Measurements from ENCODE around the gene DAZAP1. TPM values are rescaled to one million over a fixed set of nuclear protein-coding genes. Genes with fewer than 3 reads are reported as not detected.
A peak's percentile ranks its signal among the peaks of the same experiment; 100 is the strongest.
"Not testable (repeated sequence)": the region's sequence is repeated elsewhere in the genome, so short reads cannot be mapped to it uniquely, and the experiment has no call there.

Gene DAZAP1
- total RNA-seq, 1 donor from 2014 or later: 15.8 TPM

DNA sequence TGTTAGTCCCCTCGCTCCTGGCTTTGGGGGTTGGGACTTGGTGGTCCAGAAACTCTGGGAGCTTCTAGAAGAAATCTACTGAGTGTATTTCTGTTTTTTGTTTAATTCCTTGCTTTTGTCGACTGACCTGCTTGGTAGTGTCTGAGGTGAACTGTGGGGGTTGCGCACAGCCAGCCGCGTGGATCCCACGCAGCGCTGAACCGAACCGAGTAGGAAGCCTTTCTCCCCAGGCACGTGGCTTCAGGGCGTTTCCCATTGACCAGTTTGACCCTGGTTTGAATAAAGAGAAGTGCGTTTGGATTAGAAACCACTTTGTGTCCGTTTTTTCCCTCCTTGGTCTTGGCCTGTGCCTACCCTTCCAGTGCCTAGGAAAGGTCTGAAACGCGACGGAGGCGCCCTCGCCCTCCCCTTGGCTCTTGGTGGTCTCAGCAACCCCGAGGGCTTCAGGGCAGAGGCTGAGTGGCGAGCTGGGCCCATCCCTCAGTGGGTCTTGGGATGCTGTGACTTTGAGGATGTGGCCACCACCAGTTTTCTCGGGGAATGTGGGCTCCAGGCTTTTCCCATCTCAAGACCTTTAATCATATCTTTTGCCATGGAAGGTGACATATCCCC, 28.1 kb downstream of the DAZAP1 start:
- Histone ChIP-seq H3K27ac (no peak overlapping the region), H3K27me3 (no peaks in the 10 kb centered on the region), H3K36me3 (peaks cover 54 to 66% of the 10 kb centered on the region in 2 donors), H3K4me1 (peaks cover 8 to 13% of the 10 kb centered on the region in 2 donors), H3K9me3 (no peaks in the 10 kb centered on the region), H3K4me3 (no peak overlapping the region)
- no peak for DNase-seq (ENCODE audit: low spot score in 2 of 2)
- intact Hi-C loops (cut with DNase I): loop anchor here (5.0 kb wide), 1 partner anchor 77 kb away; the partner anchor contains the start of gene ADAMTSL5
- TF ChIP-seq CTCF (IDR thresholded peaks at IDR 0.05): no peak

GRCh38 chr19:1437609-1438008, 30.2 kb downstream of the DAZAP1 start:
- no peak overlapping the region for H3K27ac ChIP-seq
- H3K36me3 ChIP-seq: peaks cover 43 to 66% of the 10 kb centered on the region in 2 donors
- intact Hi-C loops (cut with DNase I): loop anchor here (1.0 to 5.0 kb wide), 5 partner anchors 31 to 75 kb away; partner anchors contain the start of genes ADAMTSL5, C19orf25, DAZAP1 and NDUFS7
- TF ChIP-seq CTCF (IDR thresholded peaks at IDR 0.05): no peak
- peak overlapping the region in 1 of 2 donors; percentile 75 for H3K4me3 ChIP-seq
- no peak for DNase-seq (ENCODE audit: low spot score in 2 of 2)
- no peaks in the 10 kb centered on the region for H3K9me3 ChIP-seq
- no peaks in the 10 kb centered on the region for H3K27me3 ChIP-seq
- peaks cover 8 to 14% of the 10 kb centered on the region in 2 donors for H3K4me1 ChIP-seq

- intact Hi-C loops (cut with DNase I): loop anchor here (1.0 to 5.0 kb wide), 5 partner anchors 31 to 74 kb away; partner anchors contain the start of genes ADAMTSL5, C19orf25, DAZAP1 and NDUFS7
- TF ChIP-seq CTCF (IDR thresholded peaks at IDR 0.05): peak; percentile 93 to 96 (median 94)
- H3K36me3 ChIP-seq: peaks cover 36 to 61% of the 10 kb centered on the region in 2 donors
Measured at GRCh38 chr19:1438035-1438932, 30.9 kb downstream of the DAZAP1 start, which contains the start of gene RPS15. Gene RPS15 (plus strand): TSS chr19:1438396. CDS start chr19:1438426, 30 bp downstream.

GRCh38 chr19:1438933-1439354, 31.6 kb downstream of the DAZAP1 start:
- TF ChIP-seq CTCF (IDR thresholded peaks at IDR 0.05): no peak
- Histone ChIP-seq H3K9me3 (no peaks in the 10 kb centered on the region), H3K27ac (peak overlapping the region; percentile 85), H3K4me3 (peak overlapping the region; percentile 75 to 81), H3K36me3 (peaks cover 30 to 55% of the 10 kb centered on the region in 2 donors), H3K4me1 (peaks cover 8 to 14% of the 10 kb centered on the region in 2 donors), H3K27me3 (no peaks in the 10 kb centered on the region)
- DNase-seq (ENCODE audit: low spot score in 2 of 2): no peak
- intact Hi-C loops (cut with DNase I): loop anchor here (1.0 to 5.0 kb wide), 5 partner anchors 32 to 73 kb away; partner anchors contain the start of genes ADAMTSL5, C19orf25, DAZAP1 and NDUFS7

More at GRCh38 chr19:1438035-1438932, 30.9 kb downstream of the DAZAP1 start, which contains the start of gene RPS15:
- Histone ChIP-seq H3K27me3 (no peaks in the 10 kb centered on the region), H3K4me1 (peaks cover 8 to 14% of the 10 kb centered on the region in 2 donors), H3K27ac (peak within 1 kb of the TSS; percentile 85), H3K4me3 (peak within 1 kb of the TSS; percentile 75 to 81), H3K9me3 (no peaks in the 10 kb centered on the region)
- peak; percentile 63 to 95 for DNase-seq (ENCODE audit: low spot score in 2 of 2)

DNA sequence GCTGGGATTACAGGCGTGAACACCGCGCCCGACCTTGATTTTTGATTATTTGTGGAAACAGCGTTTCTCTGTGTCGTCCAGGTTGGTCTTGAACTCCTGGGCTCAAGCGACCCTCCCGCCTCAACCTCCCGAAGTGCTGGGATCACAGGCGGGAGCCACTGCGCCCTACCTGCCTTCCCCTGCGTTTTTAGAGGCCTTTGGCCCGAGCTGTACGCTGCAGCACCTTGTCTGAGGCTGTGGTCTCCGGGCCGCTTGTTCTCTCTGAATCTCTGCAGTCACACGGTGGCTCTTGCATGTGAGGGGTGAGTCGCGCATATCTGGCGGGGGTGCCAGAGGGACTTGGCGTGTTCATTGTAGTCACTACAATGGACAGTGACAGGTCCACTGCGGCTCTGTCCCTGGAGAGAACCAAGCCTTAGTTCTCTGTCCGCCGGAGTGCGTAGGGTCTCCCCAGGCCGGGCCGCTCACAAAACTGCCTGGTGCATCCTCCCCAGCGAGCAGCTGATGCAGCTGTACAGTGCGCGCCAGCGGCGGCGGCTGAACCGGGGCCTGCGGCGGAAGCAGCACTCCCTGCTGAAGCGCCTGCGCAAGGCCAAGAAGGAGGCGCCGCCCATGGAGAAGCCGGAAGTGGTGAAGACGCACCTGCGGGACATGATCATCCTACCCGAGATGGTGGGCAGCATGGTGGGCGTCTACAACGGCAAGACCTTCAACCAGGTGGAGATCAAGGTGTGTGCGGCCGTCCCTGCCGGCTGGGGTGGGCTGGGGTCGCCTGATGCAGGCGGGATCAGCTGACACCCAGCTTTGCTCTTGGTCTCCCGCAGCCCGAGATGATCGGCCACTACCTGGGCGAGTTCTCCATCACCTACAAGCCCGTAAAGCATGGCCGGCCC, 32.4 kb downstream of the DAZAP1 start:
- intact Hi-C loops (cut with DNase I): loop anchor here (2.0 to 5.0 kb wide), 4 partner anchors 33 to 73 kb away; partner anchors contain the start of genes ADAMTSL5, C19orf25, DAZAP1 and PCSK4
- Histone ChIP-seq H3K4me3 (peak overlapping the region; percentile 75 to 81), H3K36me3 (peaks cover 21 to 47% of the 10 kb centered on the region in 2 donors)

More for the DNA sequence above, 32.4 kb downstream of the DAZAP1 start:
- not testable (repeated sequence) for H3K27me3 ChIP-seq; H3K9me3 ChIP-seq; DNase-seq (ENCODE audit: low spot score in 2 of 2)
- Histone ChIP-seq H3K4me1 (peaks cover 8 to 16% of the 10 kb centered on the region in 2 donors), H3K27ac (peak overlapping the region in 1 of 2 donors; percentile 85)

Data from ascending aorta (tissue), 2 donors.